Common myeloid progenitor, CD34-positive (primary cell): Measurements from ENCODE around the gene HNRNPLL.
A peak's percentile ranks its signal among the peaks of the same experiment; 100 is the strongest.

Experiments used
- CTCF ChIA-PET: fragments of 350-600 bp; sonication (Branson Sonifier 250); formaldehyde crosslinking; loops from one replicate; lab custom pipeline; 2021; ENCODE audit warnings: antibody characterized with exemption; lab: Charles Lee
- POLR2A ChIA-PET: fragments of 350-600 bp; sonication (Branson Sonifier 250); formaldehyde crosslinking; loops from one replicate; lab custom pipeline; 2021; ENCODE audit warnings: antibody characterized with exemption; lab: Charles Lee
- DNase-seq, 3 donors: peaks; one replicate each; pipeline versions ENCODE4 v3.0.0 to v3.0.0-alpha.2; 2013
- H3K27ac ChIP-seq, 2 experiments: 1 replicate in 1 of 2; 2 replicates in 1 of 2; pipeline ENCODE4 v1.7.0; 2013; ENCODE audit warnings: inconsistent platforms in 2 of 2, low read length in 2 of 2, mild to moderate bottlenecking in 2 of 2, low read depth in 1 of 2, moderate library complexity in 1 of 2; ENCODE audit not compliant: severe bottlenecking in 2 of 2, insufficient read depth in 1 of 2, poor library complexity in 1 of 2
- H3K27me3 ChIP-seq, 5 experiments: replicated peaks in 2 of 5; 1 replicate in 3 of 5; 2 replicates in 2 of 5; pipeline versions ENCODE4 v1.6.1 to v1.7.0; 2013; ENCODE audit warnings: low read length in 4 of 5, mild to moderate bottlenecking in 2 of 5, moderate library complexity in 2 of 5, inconsistent platforms in 1 of 5; ENCODE audit not compliant: insufficient read depth in 5 of 5, control insufficient read depth in 4 of 5
- H3K36me3 ChIP-seq, 4 experiments: 1 replicate in 2 of 4; 2 replicates in 2 of 4; pipeline versions ENCODE4 v1.6.1 to v1.7.0; 2013; ENCODE audit warnings: low read length in 3 of 4, control low read depth in 1 of 4, mild to moderate bottlenecking in 1 of 4; ENCODE audit not compliant: control insufficient read depth in 4 of 4, insufficient read depth in 4 of 4
- H3K4me1 ChIP-seq, 4 experiments: 1 replicate in 3 of 4; 2 replicates in 1 of 4; pipeline versions ENCODE4 v1.6.1 to v1.7.1; 2013; ENCODE audit warnings: low read length in 3 of 4, mild to moderate bottlenecking in 3 of 4, control low read depth in 1 of 4, inconsistent platforms in 1 of 4, moderate library complexity in 1 of 4; ENCODE audit not compliant: control insufficient read depth in 4 of 4, insufficient read depth in 4 of 4; ENCODE audit errors: control extremely low read depth in 1 of 4
- H3K4me3 ChIP-seq, 7 experiments: 1 replicate in 4 of 7; 2 replicates in 3 of 7; pipeline versions ENCODE4 v1.5.1 to v1.7.0; 2013; ENCODE audit warnings: mild to moderate bottlenecking in 7 of 7, low read length in 6 of 7, moderate library complexity in 6 of 7, inconsistent platforms in 2 of 7, low read depth in 2 of 7, control low read depth in 1 of 7; ENCODE audit not compliant: insufficient read depth in 4 of 7, control insufficient read depth in 1 of 7; ENCODE audit errors: extremely low read depth in 1 of 7
- H3K9me3 ChIP-seq, 5 experiments: 1 replicate in 4 of 5; 2 replicates in 1 of 5; pipeline versions ENCODE4 v1.6.1 to v1.7.1; 2013; ENCODE audit warnings: low read length in 4 of 5, mild to moderate bottlenecking in 2 of 5, inconsistent platforms in 1 of 5, low read depth in 1 of 5, moderate library complexity in 1 of 5; ENCODE audit not compliant: control insufficient read depth in 4 of 5, insufficient read depth in 2 of 5; ENCODE audit errors: control extremely low read depth in 1 of 5
- WGBS: methylation state at CpG from one replicate; pipeline ENCODE4 v1.1.5; 2013; ENCODE audit not compliant: insufficient coverage; 5-methylcytosine and 5-hydroxymethylcytosine counted together

HNRNPLL gene

DNA sequence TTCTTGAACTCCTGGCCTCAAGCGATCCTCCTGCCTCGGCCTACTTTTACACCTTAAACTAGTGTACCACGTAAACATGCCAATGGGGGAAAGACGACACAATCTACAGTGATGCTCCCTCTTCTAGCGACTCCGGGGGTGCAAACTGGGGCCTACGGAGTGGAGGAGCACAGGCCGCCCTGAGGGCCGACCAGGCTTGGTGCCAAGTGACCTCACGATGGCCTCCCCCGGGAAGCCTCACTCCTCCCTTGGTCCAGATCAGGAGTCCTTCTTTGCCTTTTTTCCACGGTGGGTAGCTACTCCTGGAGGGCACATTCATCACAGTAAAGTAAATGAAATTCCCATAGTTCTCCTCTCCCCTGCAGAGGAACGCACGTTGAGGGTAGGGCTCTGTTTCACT lies 73.5 kb downstream of the HNRNPLL start:
- H3K27me3 ChIP-seq = peaks cover 0 to 32% (median 18%) of the 10 kb centered on the region in 5 experiments
- peaks cover 0 to 5% (median 3%) of the 10 kb centered on the region in 4 experiments for H3K4me1 ChIP-seq
- DNase-seq = no peak
- CTCF ChIA-PET = interaction anchor here (1.4 kb wide), 1 partner anchor 197 kb away, joined by 3 read pairs; no protein-coding TSS in a partner anchor
- no peaks in the 10 kb centered on the region for H3K9me3 ChIP-seq
- H3K27ac ChIP-seq = no peak overlapping the region
- 96% methylated on average over 13 of the region's 14 CpGs for WGBS
- H3K4me3 ChIP-seq = no peak overlapping the region
- H3K36me3 ChIP-seq = no peaks in the 10 kb centered on the region
- POLR2A ChIA-PET = no interaction called here

- H3K27ac ChIP-seq = no peak overlapping the region
- ChIA-PET POLR2A (no interaction called here), CTCF (interaction anchor here (1.4 kb wide), 1 partner anchor 198 kb away, joined by 3 read pairs; no protein-coding TSS in a partner anchor)
- WGBS = no CpG with 5 or more reads among the region's 5 CpGs
- peaks cover 0 to 5% (median 3%) of the 10 kb centered on the region in 4 experiments for H3K4me1 ChIP-seq
- no peak for DNase-seq
- peaks cover 0 to 30% (median 14%) of the 10 kb centered on the region in 5 experiments for H3K27me3 ChIP-seq
- no peaks in the 10 kb centered on the region for H3K36me3 ChIP-seq
- no peak overlapping the region for H3K4me3 ChIP-seq
- no peaks in the 10 kb centered on the region for H3K9me3 ChIP-seq
These were observed 74.2 kb downstream of the HNRNPLL start for GRCh38 chr2:38528534-38528933.

DNA sequence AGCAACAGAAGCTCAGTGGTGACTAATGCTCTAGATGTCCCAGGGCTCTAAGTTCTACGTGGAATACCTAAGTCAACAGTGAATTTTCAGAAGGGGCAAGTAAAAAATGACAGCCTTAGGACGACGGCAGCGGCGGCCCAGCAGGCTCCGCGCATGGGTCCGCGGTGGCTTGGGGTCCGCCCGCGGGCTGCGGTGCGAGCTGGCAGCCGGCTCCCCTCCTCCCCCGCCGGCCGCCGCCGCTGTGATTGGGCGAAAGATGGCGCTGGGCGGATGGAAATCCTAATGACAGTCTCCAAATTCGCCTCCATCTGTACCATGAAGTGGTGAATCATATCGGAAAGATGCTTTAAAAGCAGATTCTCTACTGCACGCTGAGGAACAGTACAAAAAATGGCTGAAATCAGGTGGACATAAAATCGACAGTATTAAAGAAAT lies 74.7 kb downstream of the HNRNPLL start:
- WGBS = 0% methylated on average over 2 of the region's 27 CpGs
- no peaks in the 10 kb centered on the region for H3K36me3 ChIP-seq
- H3K9me3 ChIP-seq = no peaks in the 10 kb centered on the region
- H3K27me3 ChIP-seq = peaks cover 0 to 30% (median 14%) of the 10 kb centered on the region in 5 experiments
- CTCF ChIA-PET = no interaction called here
- H3K4me3 ChIP-seq = peak overlapping the region in 5 of 7 experiments; percentile 15 to 48 (median 37)
- peak in 2 of 3 donors; percentile 46 to 52 for DNase-seq
- H3K27ac ChIP-seq = no peak overlapping the region
- POLR2A ChIA-PET = no interaction called here
- peaks cover 0 to 5% (median 3%) of the 10 kb centered on the region in 4 experiments for H3K4me1 ChIP-seq

- 88% methylated on average over 1 of the region's 5 CpGs for WGBS
- Histone ChIP-seq H3K27me3 (peaks cover 0 to 30% (median 16%) of the 10 kb centered on the region in 5 experiments), H3K27ac (no peak overlapping the region), H3K4me3 (peak overlapping the region in 3 of 7 experiments; percentile 36 to 48 (median 37)), H3K4me1 (peaks cover 0 to 5% (median 3%) of the 10 kb centered on the region in 4 experiments), H3K36me3 (no peaks in the 10 kb centered on the region), H3K9me3 (no peaks in the 10 kb centered on the region)
- ChIA-PET CTCF (no interaction called here), POLR2A (no interaction called here)
- DNase-seq = no peak
These were observed 75.3 kb downstream of the HNRNPLL start for GRCh38 chr2:38527338-38528007.

DNA sequence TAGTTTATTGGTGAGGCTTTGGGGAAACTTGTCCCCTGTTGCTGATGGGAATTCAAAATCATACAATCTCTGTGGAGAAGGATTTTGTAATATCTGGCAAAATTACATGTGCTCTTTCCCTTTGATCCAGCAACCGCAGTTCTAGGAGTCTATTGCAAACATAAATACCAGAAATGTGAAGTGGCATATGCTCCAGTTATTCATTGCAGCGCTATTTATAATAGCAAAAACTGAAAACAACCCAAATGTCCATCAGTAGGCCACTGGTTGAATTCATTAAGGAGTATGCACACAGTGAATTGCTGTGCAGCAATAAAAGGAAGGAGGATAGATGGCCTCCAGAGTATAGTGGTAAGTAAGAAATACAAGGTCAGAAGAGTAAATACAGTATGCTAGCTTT lies 76.5 kb downstream of the HNRNPLL start:
- no peak for DNase-seq
- CTCF ChIA-PET = interaction anchor here (0.6 kb wide), 1 partner anchor 448 kb away, joined by 4 read pairs; no protein-coding TSS in a partner anchor
- POLR2A ChIA-PET = no interaction called here
- no peak overlapping the region for H3K4me3 ChIP-seq
- WGBS = 100% methylated on average over 2 of the region's 2 CpGs
- no peaks in the 10 kb centered on the region for H3K36me3 ChIP-seq
- H3K9me3 ChIP-seq = no peaks in the 10 kb centered on the region
- H3K4me1 ChIP-seq = peaks cover 0 to 5% (median 3%) of the 10 kb centered on the region in 4 experiments
- H3K27ac ChIP-seq = no peak overlapping the region
- H3K27me3 ChIP-seq = peaks cover 0 to 30% (median 14%) of the 10 kb centered on the region in 5 experiments

GRCh38 chr2:38524580-38524979 lies 78.1 kb downstream of the HNRNPLL start:
- Histone ChIP-seq H3K4me3 (no peak overlapping the region), H3K27ac (no peak overlapping the region), H3K27me3 (peaks cover 0 to 30% (median 14%) of the 10 kb centered on the region in 5 experiments), H3K36me3 (no peaks in the 10 kb centered on the region), H3K4me1 (peaks cover 0 to 5% (median 3%) of the 10 kb centered on the region in 4 experiments), H3K9me3 (no peaks in the 10 kb centered on the region)
- POLR2A ChIA-PET = no interaction called here
- CTCF ChIA-PET = interaction anchor here (1.1 to 1.3 kb wide), 2 partner anchors 8 to 11 kb away, joined by 3 read pairs; no protein-coding TSS in a partner anchor
- DNase-seq = no peak
- WGBS = 66% methylated on average over 2 of the region's 3 CpGs
